PC-9 (cell line): ENCODE measurements around the gene AKTIP. TPM values are rescaled to one million over a fixed set of nuclear protein-coding genes. Genes with fewer than 3 reads are reported as not detected.

Experiments
- BruUV-seq: library from RNA; stranded (reverse); fragments of 400-500 nt; replicated peaks from 2 replicates; lab custom pipeline; 2021; lab: Mats Ljungman, UMichigan
- CTCF ChIA-PET: fragments of 300-600 bp; sonication (Branson Sonifier 250); formaldehyde crosslinking; loops from one replicate; lab custom pipeline; 2022; ENCODE audit warnings: antibody characterized with exemption; lab: Charles Lee
- POLR2A ChIA-PET: fragments of 300-600 bp; sonication (Branson Sonifier 250); formaldehyde crosslinking; loops from one replicate; lab custom pipeline; 2022; ENCODE audit warnings: antibody characterized with exemption; ENCODE audit not compliant: unreplicated experiment; lab: Charles Lee
- DNase-seq, 2 experiments: peaks; one replicate each; pipeline versions ENCODE4 v3.0.0 to v3.0.0-alpha.2; 2015 to 2022; ENCODE audit warnings: mixed read lengths in 1 of 2
- H2AFZ ChIP-seq: fragments of 200-600 bp; sonication (generic); 2 replicates; pipeline ENCODE4 v1.8.1; 2017; ENCODE audit warnings: antibody characterized with exemption
- H3F3A ChIP-seq: fragments of 200-600 bp; sonication (generic); 2 replicates; pipeline ENCODE4 v1.8.1; 2017; ENCODE audit warnings: antibody characterized with exemption, mild to moderate bottlenecking, low read depth; ENCODE audit not compliant: insufficient read depth
- H3K27ac ChIP-seq: fragments of 200-600 bp; sonication (generic); 2 replicates; pipeline ENCODE4 v1.6.1; 2016; ENCODE audit warnings: mixed run types
- H3K27me3 ChIP-seq: fragments of 200-600 bp; sonication (generic); 2 replicates; pipeline ENCODE4 v1.6.1; 2016; ENCODE audit warnings: low read depth, mixed run types; ENCODE audit not compliant: insufficient read depth
- H3K36me3 ChIP-seq: fragments of 200-600 bp; sonication (generic); 2 replicates; pipeline ENCODE4 v1.6.1; 2016; ENCODE audit warnings: low read depth, mixed run types
- H3K4me1 ChIP-seq: fragments of 200-600 bp; sonication (generic); replicated peaks from 2 replicates; pipeline ENCODE4 v1.6.1; 2016; ENCODE audit warnings: mixed run types; ENCODE audit not compliant: insufficient read depth
- H3K4me2 ChIP-seq: fragments of 200-600 bp; sonication (generic); 2 replicates; pipeline ENCODE4 v1.6.1; 2017; ENCODE audit warnings: mixed run types
- H3K4me3 ChIP-seq: fragments of 200-600 bp; sonication (generic); 2 replicates; pipeline ENCODE4 v1.6.1; 2016; ENCODE audit warnings: mixed run types
- H3K79me2 ChIP-seq: fragments of 200-600 bp; sonication (generic); 2 replicates; pipeline ENCODE4 v1.6.1; 2017; ENCODE audit warnings: low read depth, mixed run types
- H3K9me2 ChIP-seq: fragments of 200-600 bp; sonication (generic); 2 replicates; pipeline ENCODE4 v1.8.1; 2017; ENCODE audit warnings: mild to moderate bottlenecking; ENCODE audit not compliant: insufficient read depth
- H3K9me3 ChIP-seq: fragments of 200-600 bp; sonication (generic); 2 replicates; pipeline ENCODE4 v1.8.1; 2016; ENCODE audit warnings: low read depth; ENCODE audit not compliant: insufficient read depth
- H4K20me1 ChIP-seq: fragments of 200-600 bp; sonication (generic); 2 replicates; pipeline ENCODE4 v1.8.1; 2017; ENCODE audit not compliant: insufficient read depth
- EZH2 ChIP-seq: fragments of 200-600 bp; sonication (generic); IDR thresholded peaks from 2 replicates; pipeline ENCODE4 v1.8.0; 2017; ENCODE audit warnings: antibody characterized with exemption, low read depth
- intact Hi-C: fragments of 100-400 bp; cut with micrococcal nuclease; formaldehyde crosslinking; loops from one replicate; pipeline ENCODE4 v1.10.0; 2022; ENCODE audit not compliant: unreplicated experiment
- total RNA-seq: library from RNA; stranded (reverse); gene quantifications from 2 replicates; pipeline ENCODE4 v1.2.3, GENCODE V29; 2021
- TF ChIP-seq, protein P1 (sequence below): fragments of 200-600 bp; sonication (generic); conservative IDR thresholded peaks from 2 replicates; pipeline ENCODE4 v1.6.1; 2017; ENCODE audit warnings: mixed run types, antibody characterized with exemption, mild to moderate bottlenecking, moderate library complexity

The AKTIP gene
- total RNA-seq, 1 experiment from 2014 or later: 33.0 TPM

DNA sequence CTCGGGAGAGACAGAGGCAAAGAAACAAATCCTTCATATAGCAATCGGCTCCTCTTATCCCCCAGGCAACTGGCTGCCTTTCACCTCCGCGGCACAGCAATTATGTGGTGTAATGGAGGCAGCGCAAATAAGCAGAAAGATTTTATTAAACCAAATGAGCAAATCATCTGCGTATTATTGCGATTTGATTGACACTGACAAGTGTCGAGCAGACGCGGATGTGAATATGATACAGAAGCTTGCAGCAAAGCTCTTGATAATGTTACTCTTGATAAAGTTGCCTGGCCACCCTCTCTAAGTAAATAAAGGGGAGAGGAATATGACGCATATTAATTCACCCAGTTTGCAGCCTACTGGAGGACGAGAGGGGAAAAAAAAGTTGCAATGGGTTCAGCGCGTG, 26.5 kb upstream of the AKTIP start:
- H3K79me2 ChIP-seq: no peaks in the 10 kb centered on the region
- DNase-seq: no peak
- no peak overlapping the region for H2AFZ ChIP-seq
- no peaks in the 10 kb centered on the region for H3K4me1 ChIP-seq
- BruUV-seq: no TSS peak
- ChIA-PET CTCF (interaction anchor here (0.7 kb wide), 1 partner anchor 472 kb away, joined by 5 read pairs; no protein-coding TSS in a partner anchor), POLR2A (no interaction called here)
- H3K27me3 ChIP-seq: no peaks in the 10 kb centered on the region
- intact Hi-C loops: no loop called here
- H3K27ac ChIP-seq: no peak overlapping the region
- no peak overlapping the region for H3K4me3 ChIP-seq
- H3K36me3 ChIP-seq: no peaks in the 10 kb centered on the region
- no peaks in the 10 kb centered on the region for H3K9me2 ChIP-seq
- H4K20me1 ChIP-seq: no peaks in the 10 kb centered on the region
- no peaks in the 10 kb centered on the region for H3F3A ChIP-seq
- H3K9me3 ChIP-seq: no peaks in the 10 kb centered on the region
- TF ChIP-seq, protein P1, sequence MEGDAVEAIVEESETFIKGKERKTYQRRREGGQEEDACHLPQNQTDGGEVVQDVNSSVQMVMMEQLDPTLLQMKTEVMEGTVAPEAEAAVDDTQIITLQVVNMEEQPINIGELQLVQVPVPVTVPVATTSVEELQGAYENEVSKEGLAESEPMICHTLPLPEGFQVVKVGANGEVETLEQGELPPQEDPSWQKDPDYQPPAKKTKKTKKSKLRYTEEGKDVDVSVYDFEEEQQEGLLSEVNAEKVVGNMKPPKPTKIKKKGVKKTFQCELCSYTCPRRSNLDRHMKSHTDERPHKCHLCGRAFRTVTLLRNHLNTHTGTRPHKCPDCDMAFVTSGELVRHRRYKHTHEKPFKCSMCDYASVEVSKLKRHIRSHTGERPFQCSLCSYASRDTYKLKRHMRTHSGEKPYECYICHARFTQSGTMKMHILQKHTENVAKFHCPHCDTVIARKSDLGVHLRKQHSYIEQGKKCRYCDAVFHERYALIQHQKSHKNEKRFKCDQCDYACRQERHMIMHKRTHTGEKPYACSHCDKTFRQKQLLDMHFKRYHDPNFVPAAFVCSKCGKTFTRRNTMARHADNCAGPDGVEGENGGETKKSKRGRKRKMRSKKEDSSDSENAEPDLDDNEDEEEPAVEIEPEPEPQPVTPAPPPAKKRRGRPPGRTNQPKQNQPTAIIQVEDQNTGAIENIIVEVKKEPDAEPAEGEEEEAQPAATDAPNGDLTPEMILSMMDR: no peak
- no peak for TF ChIP-seq EZH2
- H3K4me2 ChIP-seq: no peak overlapping the region

DNA sequence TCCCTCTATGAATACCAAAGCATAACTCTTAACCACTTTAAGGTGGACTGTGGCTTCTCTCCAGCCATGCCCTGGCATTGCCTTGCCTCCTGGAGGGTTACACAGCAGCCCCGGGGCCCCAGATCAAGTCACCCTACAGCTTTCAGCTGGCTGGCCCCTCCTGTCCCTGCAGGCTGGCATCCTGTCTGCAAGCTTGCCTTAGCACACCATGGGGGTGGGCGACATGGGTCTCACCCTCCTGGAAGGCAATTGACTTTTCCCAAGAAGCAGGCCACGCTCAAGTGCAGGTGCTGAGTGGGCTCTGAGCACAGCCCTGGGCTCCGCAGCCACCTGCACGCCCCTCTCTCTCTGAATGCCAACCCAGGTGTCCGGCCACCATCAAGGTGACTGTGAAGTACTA, 25.8 kb upstream of the AKTIP start:
- Histone ChIP-seq H3K79me2 (no peaks in the 10 kb centered on the region), H3K4me2 (no peak overlapping the region), H3K9me2 (no peaks in the 10 kb centered on the region), H2AFZ (no peak overlapping the region), H3K27me3 (no peaks in the 10 kb centered on the region), H3K36me3 (no peaks in the 10 kb centered on the region), H3K4me1 (no peaks in the 10 kb centered on the region), H3K27ac (no peak overlapping the region), H4K20me1 (no peaks in the 10 kb centered on the region), H3K9me3 (no peaks in the 10 kb centered on the region), H3K4me3 (no peak overlapping the region), H3F3A (no peaks in the 10 kb centered on the region)
- DNase-seq: no peak
- ChIA-PET CTCF (no interaction called here), POLR2A (no interaction called here)
- intact Hi-C loops: no loop called here
- BruUV-seq: no TSS peak
- TF ChIP-seq, protein P1: no peak
- no peak for TF ChIP-seq EZH2

DNA sequence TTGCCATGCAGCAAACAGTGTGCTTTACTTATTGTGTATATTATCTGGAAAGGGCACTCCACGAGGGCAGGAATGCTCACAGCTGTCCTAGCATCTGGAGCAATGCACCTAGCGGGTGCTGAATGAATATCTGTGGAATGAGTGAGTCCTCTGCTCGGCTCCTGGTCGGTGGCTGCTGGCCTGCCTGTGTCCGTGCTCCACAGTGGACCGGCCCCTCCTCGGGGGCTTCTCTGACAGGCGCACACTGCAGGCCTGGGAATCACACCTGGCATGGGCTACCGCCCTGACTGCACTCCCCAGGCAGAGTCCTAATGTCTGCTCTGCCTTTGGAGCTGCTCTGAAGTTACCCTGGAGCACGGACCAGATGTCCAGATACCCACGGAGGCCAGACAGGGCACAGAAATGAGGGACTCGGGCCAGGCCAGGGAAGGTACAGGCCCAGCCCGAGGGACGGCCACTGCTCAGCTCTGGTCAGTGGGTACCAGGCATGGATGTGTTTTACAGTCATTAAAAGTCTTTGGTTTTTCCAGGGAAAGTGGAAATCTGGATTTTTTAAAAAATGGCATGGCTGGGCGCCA, 21.1 kb upstream of the AKTIP start:
- H3K9me3 ChIP-seq: no peaks in the 10 kb centered on the region
- CTCF ChIA-PET: no interaction called here
- H3K4me2 ChIP-seq: no peak overlapping the region
- H3K36me3 ChIP-seq: no peaks in the 10 kb centered on the region
- H2AFZ ChIP-seq: no peak overlapping the region
- H3F3A ChIP-seq: no peaks in the 10 kb centered on the region
- intact Hi-C loops: no loop called here
- TF ChIP-seq, protein P1: no peak
- TF ChIP-seq EZH2: no peak
- H3K9me2 ChIP-seq: no peaks in the 10 kb centered on the region
- H3K79me2 ChIP-seq: no peaks in the 10 kb centered on the region
- H4K20me1 ChIP-seq: no peaks in the 10 kb centered on the region
- H3K4me3 ChIP-seq: no peak overlapping the region
- H3K27ac ChIP-seq: no peak overlapping the region
- no peaks in the 10 kb centered on the region for H3K27me3 ChIP-seq
- H3K4me1 ChIP-seq: no peaks in the 10 kb centered on the region
- DNase-seq: no peak
- POLR2A ChIA-PET: no interaction called here
- BruUV-seq: no TSS peak
